HL-60 (cell line): ENCODE data around the gene ALPG.

Source experiments
- CTCF ChIP-seq: IDR thresholded peaks from one replicate; pipeline ENCODE4 v1.5.1; 2011; ENCODE audit warnings: low read length, control low read depth, inconsistent platforms; ENCODE audit not compliant: insufficient read depth
- GABPA ChIP-seq: IDR thresholded peaks from 2 replicates; pipeline ENCODE4 v1.6.1; 2012; ENCODE audit warnings: low read depth
- POLR2AphosphoS5 ChIP-seq: IDR thresholded peaks from 2 replicates; pipeline ENCODE4 v1.6.1; 2012; ENCODE audit warnings: low read depth

- no peak for TF ChIP-seq POLR2AphosphoS5
- TF ChIP-seq CTCF, result peak; percentile 72
- no peak for TF ChIP-seq GABPA
Observed at GRCh38 chr2:232444409-232445148, 37.9 kb downstream of the ALPG start.
